ENCODE data around the gene WDR33.

WDR33 gene

GRCh38 chr2:127810619-127811396 is at the start of gene WDR33:
Gene WDR33, minus strand, starts transcription at chr2:127811171. Its CDS starts 40,190 bp downstream, at chr2:127770981.
- Histone ChIP-seq H3K27me3 (ENCODE audit: insufficient read depth, low read length) (no peaks in the 10 kb centered on the region), H3K36me3 (ENCODE audit: insufficient read depth, low read depth, low read length) (no peaks in the 10 kb centered on the region), H3K4me1 (ENCODE audit: insufficient read depth, low read length) (peaks cover 10% of the 10 kb centered on the region; the same call in 1 of the 2 replicates), H3K4me3 (ENCODE audit: low read length) (peak within 1 kb of the TSS; percentile 94), H3K9me3 (ENCODE audit: insufficient read depth, low read depth, low read length) (no peaks in the 10 kb centered on the region), H3K27ac (ENCODE audit: low read length) (peak within 1 kb of the TSS; percentile 73), H3K9ac (ENCODE audit: low read depth, low read length) (peak within 1 kb of the TSS; percentile 92)

- H3K36me3 ChIP-seq (ENCODE audit: insufficient read depth, low read depth, low read length) = peaks cover 30% of the 10 kb centered on the region
- no peak overlapping the region for H3K27ac ChIP-seq (ENCODE audit: low read length)
- H3K4me3 ChIP-seq (ENCODE audit: low read length) = peak overlapping the region; percentile 2; the same call in 1 of the 2 replicates
Measured at GRCh38 chr2:127860130-127860529, 49.2 kb upstream of the WDR33 start.

GRCh38 chr2:127859712-127860085 is 48.7 kb upstream of the WDR33 start:
- peak overlapping the region; percentile 2; the same call in 1 of the 2 replicates for H3K4me3 ChIP-seq (ENCODE audit: low read length)
- no peaks in the 10 kb centered on the region for H3K9me3 ChIP-seq (ENCODE audit: insufficient read depth, low read depth, low read length)
- H3K9ac ChIP-seq (ENCODE audit: low read depth, low read length) = no peak overlapping the region
- peaks cover 12% of the 10 kb centered on the region; the same call in 1 of the 2 replicates for H3K4me1 ChIP-seq (ENCODE audit: insufficient read depth, low read length)
- no peaks in the 10 kb centered on the region for H3K27me3 ChIP-seq (ENCODE audit: insufficient read depth, low read length)
- no peak overlapping the region for H3K27ac ChIP-seq (ENCODE audit: low read length)
- peaks cover 25% of the 10 kb centered on the region for H3K36me3 ChIP-seq (ENCODE audit: insufficient read depth, low read depth, low read length)

More at GRCh38 chr2:127860130-127860529, 49.2 kb upstream of the WDR33 start:
- no peaks in the 10 kb centered on the region for H3K9me3 ChIP-seq (ENCODE audit: insufficient read depth, low read depth, low read length)
- H3K9ac ChIP-seq (ENCODE audit: low read depth, low read length) = no peak overlapping the region
- H3K27me3 ChIP-seq (ENCODE audit: insufficient read depth, low read length) = no peaks in the 10 kb centered on the region
- H3K4me1 ChIP-seq (ENCODE audit: insufficient read depth, low read length) = peaks cover 12% of the 10 kb centered on the region; the same call in 1 of the 2 replicates

DNA sequence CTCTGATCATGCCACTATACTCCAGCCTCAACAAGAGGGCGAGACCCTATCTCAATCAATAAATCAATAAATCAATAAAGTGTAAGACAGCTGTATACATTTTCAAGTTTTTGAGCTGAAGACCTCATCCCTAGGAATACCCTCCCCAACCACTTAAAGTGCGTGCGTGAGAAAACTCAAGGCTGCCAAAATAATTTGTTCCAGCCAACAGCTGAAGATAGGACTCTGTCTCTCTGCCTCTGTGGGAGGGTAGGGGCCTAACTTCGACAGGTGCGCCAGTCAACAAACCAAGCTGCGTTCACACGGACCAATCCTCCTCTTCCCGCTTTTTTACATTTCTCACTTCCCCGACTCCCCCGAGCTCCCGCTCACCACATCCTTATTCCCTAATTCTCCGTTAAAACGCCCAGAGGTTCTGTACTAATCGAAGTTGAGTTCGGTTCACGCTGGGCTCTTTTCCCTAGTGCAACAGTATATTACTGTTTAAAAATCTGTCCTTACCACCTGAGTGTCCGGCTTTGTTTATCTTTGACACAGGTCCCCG is 46.4 kb upstream of the WDR33 start:
- peak overlapping the region; percentile 7 for H3K27ac ChIP-seq (ENCODE audit: low read length)

DNA sequence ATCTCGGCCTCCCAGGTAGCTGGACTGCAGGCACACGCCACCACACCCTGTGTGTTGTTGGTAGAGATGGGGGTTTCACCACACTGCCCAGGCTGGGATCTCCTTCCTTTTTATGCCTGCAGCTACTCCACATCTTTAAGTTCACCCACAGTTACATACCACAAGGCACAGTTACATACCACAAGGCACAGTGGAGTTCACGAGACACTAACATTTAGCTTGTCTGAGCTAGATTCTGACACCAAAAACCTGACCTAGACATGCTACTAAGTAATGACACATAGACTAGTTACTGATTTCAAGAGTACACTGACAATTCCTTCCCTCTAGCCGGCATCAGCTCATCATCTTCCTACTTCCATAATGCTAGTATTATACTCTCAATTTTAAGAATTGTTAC is 42.7 kb upstream of the WDR33 start:
- Histone ChIP-seq H3K4me3 (ENCODE audit: low read length) (no peak overlapping the region), H3K9me3 (ENCODE audit: insufficient read depth, low read depth, low read length) (no peaks in the 10 kb centered on the region), H3K4me1 (ENCODE audit: insufficient read depth, low read length) (no peaks in the 10 kb centered on the region; the same call in 1 of the 2 replicates), H3K27me3 (ENCODE audit: insufficient read depth, low read length) (no peaks in the 10 kb centered on the region), H3K36me3 (ENCODE audit: insufficient read depth, low read depth, low read length) (peaks cover 62% of the 10 kb centered on the region), H3K27ac (ENCODE audit: low read length) (no peak overlapping the region), H3K9ac (ENCODE audit: low read depth, low read length) (no peak overlapping the region)

More for the DNA sequence above, 46.4 kb upstream of the WDR33 start:
- no peaks in the 10 kb centered on the region for H3K27me3 ChIP-seq (ENCODE audit: insufficient read depth, low read length)
- H3K9me3 ChIP-seq (ENCODE audit: insufficient read depth, low read depth, low read length) = no peaks in the 10 kb centered on the region
- peak overlapping the region; percentile 100 for H3K4me3 ChIP-seq (ENCODE audit: low read length)
- H3K36me3 ChIP-seq (ENCODE audit: insufficient read depth, low read depth, low read length) = peaks cover 26% of the 10 kb centered on the region
- peaks cover 12% of the 10 kb centered on the region; the same call in 1 of the 2 replicates for H3K4me1 ChIP-seq (ENCODE audit: insufficient read depth, low read length)
- peak overlapping the region; percentile 99 for H3K9ac ChIP-seq (ENCODE audit: low read depth, low read length)

- H3K4me3 ChIP-seq (ENCODE audit: low read length) = no peak overlapping the region
- no peaks in the 10 kb centered on the region; the same call in 1 of the 2 replicates for H3K4me1 ChIP-seq (ENCODE audit: insufficient read depth, low read length)
- peaks cover 75% of the 10 kb centered on the region for H3K36me3 ChIP-seq (ENCODE audit: insufficient read depth, low read depth, low read length)
Measured at GRCh38 chr2:127852388-127852787, 41.4 kb upstream of the WDR33 start.

DNA sequence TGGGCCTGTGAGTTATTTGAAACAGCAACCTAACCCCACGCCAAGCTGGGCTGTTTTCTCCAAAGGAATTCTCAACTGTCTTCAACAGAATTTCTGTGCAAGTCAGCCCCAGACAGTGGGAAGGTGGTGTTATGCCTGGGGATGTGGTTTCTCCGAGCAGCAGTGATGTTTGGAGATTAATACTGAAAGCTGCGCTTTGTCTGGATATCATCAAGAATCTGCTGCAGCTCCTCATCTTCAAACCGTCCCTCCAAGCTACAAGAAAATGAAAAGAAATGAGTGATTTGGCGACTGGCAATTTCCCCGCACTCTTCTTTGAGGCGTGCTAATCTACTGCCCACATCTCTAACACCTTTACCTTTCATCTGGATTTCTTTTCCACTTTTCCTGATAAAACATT is 37.0 kb upstream of the WDR33 start:
- no peak overlapping the region for H3K27ac ChIP-seq (ENCODE audit: low read length)
- no peak overlapping the region for H3K9ac ChIP-seq (ENCODE audit: low read depth, low read length)
- H3K9me3 ChIP-seq (ENCODE audit: insufficient read depth, low read depth, low read length) = no peaks in the 10 kb centered on the region
- no peaks in the 10 kb centered on the region for H3K4me1 ChIP-seq (ENCODE audit: insufficient read depth, low read length)
- peaks cover 82% of the 10 kb centered on the region for H3K36me3 ChIP-seq (ENCODE audit: insufficient read depth, low read depth, low read length)
- no peak overlapping the region for H3K4me3 ChIP-seq (ENCODE audit: low read length)
- H3K27me3 ChIP-seq (ENCODE audit: insufficient read depth, low read length) = no peaks in the 10 kb centered on the region

More at GRCh38 chr2:127852388-127852787, 41.4 kb upstream of the WDR33 start:
- H3K27ac ChIP-seq (ENCODE audit: low read length) = no peak overlapping the region
- no peaks in the 10 kb centered on the region for H3K9me3 ChIP-seq (ENCODE audit: insufficient read depth, low read depth, low read length)
- H3K9ac ChIP-seq (ENCODE audit: low read depth, low read length) = no peak overlapping the region
- no peaks in the 10 kb centered on the region for H3K27me3 ChIP-seq (ENCODE audit: insufficient read depth, low read length)

GRCh38 chr2:127844973-127845372 is 34.0 kb upstream of the WDR33 start:
- no peaks in the 10 kb centered on the region for H3K4me1 ChIP-seq (ENCODE audit: insufficient read depth, low read length)
- no peak overlapping the region for H3K4me3 ChIP-seq (ENCODE audit: low read length)
- no peak overlapping the region for H3K27ac ChIP-seq (ENCODE audit: low read length)
- no peak overlapping the region for H3K9ac ChIP-seq (ENCODE audit: low read depth, low read length)
- H3K9me3 ChIP-seq (ENCODE audit: insufficient read depth, low read depth, low read length) = no peaks in the 10 kb centered on the region
- H3K36me3 ChIP-seq (ENCODE audit: insufficient read depth, low read depth, low read length) = peaks cover 52% of the 10 kb centered on the region
- H3K27me3 ChIP-seq (ENCODE audit: insufficient read depth, low read length) = no peaks in the 10 kb centered on the region

DNA sequence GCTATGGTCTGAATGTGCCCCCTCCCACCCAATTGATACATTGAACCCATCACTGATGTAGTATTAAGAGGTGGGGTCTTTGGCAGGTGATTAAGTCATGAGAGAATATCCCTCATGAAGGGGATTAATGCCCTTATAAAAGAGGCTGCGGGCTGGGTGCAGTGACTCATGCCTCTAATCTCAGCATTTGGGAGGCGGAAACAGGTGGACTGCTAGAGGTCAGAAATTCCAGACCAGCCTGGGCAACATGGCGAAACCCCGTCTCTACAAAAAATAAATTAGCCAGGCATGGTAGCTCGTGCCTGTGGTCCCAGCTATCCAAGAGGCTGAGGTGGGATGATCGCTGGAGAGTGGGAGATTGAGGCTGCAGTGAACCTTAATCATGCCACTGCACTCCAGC is 32.7 kb upstream of the WDR33 start:
- peaks cover 39% of the 10 kb centered on the region for H3K36me3 ChIP-seq (ENCODE audit: insufficient read depth, low read depth, low read length)
- no peak overlapping the region for H3K4me3 ChIP-seq (ENCODE audit: low read length)
- H3K27ac ChIP-seq (ENCODE audit: low read length) = no peak overlapping the region
- no peak overlapping the region for H3K9ac ChIP-seq (ENCODE audit: low read depth, low read length)
- no peaks in the 10 kb centered on the region for H3K27me3 ChIP-seq (ENCODE audit: insufficient read depth, low read length)
- no peaks in the 10 kb centered on the region for H3K9me3 ChIP-seq (ENCODE audit: insufficient read depth, low read depth, low read length)
- no peaks in the 10 kb centered on the region for H3K4me1 ChIP-seq (ENCODE audit: insufficient read depth, low read length)

- H3K36me3 ChIP-seq (ENCODE audit: insufficient read depth, low read depth, low read length) = peaks cover 18% of the 10 kb centered on the region
- H3K4me3 ChIP-seq (ENCODE audit: low read length) = no peak overlapping the region
- H3K9me3 ChIP-seq (ENCODE audit: insufficient read depth, low read depth, low read length) = no peaks in the 10 kb centered on the region
- no peak overlapping the region for H3K9ac ChIP-seq (ENCODE audit: low read depth, low read length)
- H3K27me3 ChIP-seq (ENCODE audit: insufficient read depth, low read length) = no peaks in the 10 kb centered on the region
- no peaks in the 10 kb centered on the region for H3K4me1 ChIP-seq (ENCODE audit: insufficient read depth, low read length)
- H3K27ac ChIP-seq (ENCODE audit: low read length) = no peak overlapping the region
Measured at GRCh38 chr2:127841466-127842178, 30.7 kb upstream of the WDR33 start.

DNA sequence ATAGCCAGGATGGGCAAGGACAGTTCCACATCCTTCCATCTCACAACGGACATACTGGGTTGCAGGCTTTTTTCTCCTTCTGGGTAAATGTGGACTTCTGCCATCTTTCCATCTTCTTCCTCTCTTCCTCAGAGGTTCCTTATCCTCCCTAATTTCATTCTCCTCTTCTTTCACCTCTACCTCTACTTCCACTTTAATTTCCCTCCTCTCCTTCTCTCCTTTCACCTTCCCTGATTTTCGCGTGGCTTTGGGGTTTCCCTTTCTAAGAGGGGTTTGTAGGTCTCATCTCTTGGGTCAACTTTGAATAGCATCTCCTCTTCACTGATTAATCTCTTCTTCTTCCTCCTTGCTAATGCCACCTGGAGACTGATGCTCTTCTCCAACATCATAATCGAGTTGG is 29.9 kb upstream of the WDR33 start:
- Histone ChIP-seq H3K4me3 (ENCODE audit: low read length) (no peak overlapping the region), H3K9ac (ENCODE audit: low read depth, low read length) (no peak overlapping the region), H3K4me1 (ENCODE audit: insufficient read depth, low read length) (no peaks in the 10 kb centered on the region), H3K27me3 (ENCODE audit: insufficient read depth, low read length) (no peaks in the 10 kb centered on the region), H3K27ac (ENCODE audit: low read length) (no peak overlapping the region), H3K36me3 (ENCODE audit: insufficient read depth, low read depth, low read length) (peaks cover 12% of the 10 kb centered on the region), H3K9me3 (ENCODE audit: insufficient read depth, low read depth, low read length) (no peaks in the 10 kb centered on the region)

Measured in iPS-20b (cell line).